Osteocyte (in vitro differentiated cells): ENCODE measurements around the gene NOSTRIN. TPM values are rescaled to one million over a fixed set of nuclear protein-coding genes. Genes with fewer than 3 reads are reported as not detected.
"Not testable (repeated sequence)": the region's sequence is repeated elsewhere in the genome, so short reads cannot be mapped to it uniquely, and the experiment has no call there.

ENCODE experiments used
- DNase-seq: peaks from one replicate; pipeline ENCODE4 v3.0.0; 2021; ENCODE audit warnings: mixed read lengths; ENCODE audit not compliant: unreplicated experiment; ENCODE audit errors: extremely low spot score
- H3K27ac Mint-ChIP-seq: one replicate; pipeline ENCODE4 v1.8.0; 2021; ENCODE audit warnings: mild to moderate bottlenecking, mixed read lengths; ENCODE audit not compliant: unreplicated experiment
- H3K27me3 Mint-ChIP-seq: one replicate; pipeline ENCODE4 v1.8.0; 2021; ENCODE audit warnings: mixed read lengths; ENCODE audit not compliant: unreplicated experiment
- H3K36me3 Mint-ChIP-seq: one replicate; pipeline ENCODE4 v1.8.0; 2021; ENCODE audit warnings: mixed read lengths; ENCODE audit not compliant: unreplicated experiment
- H3K4me1 Mint-ChIP-seq: one replicate; pipeline ENCODE4 v1.8.0; 2021; ENCODE audit warnings: mixed read lengths; ENCODE audit not compliant: unreplicated experiment
- H3K4me3 Mint-ChIP-seq: one replicate; pipeline ENCODE4 v1.8.0; 2021; ENCODE audit warnings: mild to moderate bottlenecking, moderate library complexity, mixed read lengths; ENCODE audit not compliant: unreplicated experiment
- H3K9me3 Mint-ChIP-seq: one replicate; pipeline ENCODE4 v1.8.0; 2021; ENCODE audit warnings: mixed read lengths; ENCODE audit not compliant: unreplicated experiment
- CTCF ChIP-seq: fragments of 200-600 bp; sonication (generic); IDR thresholded peaks from 2 replicates; pipeline ENCODE4 v1.5.0; 2021; ENCODE audit warnings: antibody characterized with exemption, mild to moderate bottlenecking, moderate library complexity
- total RNA-seq: library from RNA; stranded (reverse); gene quantifications from 2 replicates; pipeline ENCODE4 v1.2.1, GENCODE V29; 2021

Gene NOSTRIN
- total RNA-seq, 1 donor from 2014 or later, result not detected

GRCh38 chr2:168790226-168790902 is 12.1 kb upstream of the NOSTRIN start:
- Mint-ChIP-seq H3K36me3 (peaks cover 2% of the 10 kb centered on the region), H3K9me3 (no peaks in the 10 kb centered on the region), H3K27me3 (peaks cover 9% of the 10 kb centered on the region), H3K27ac (no peak overlapping the region), H3K4me3 (no peak overlapping the region), H3K4me1 (no peaks in the 10 kb centered on the region)
- TF ChIP-seq CTCF, result no peak
- DNase-seq, result no peak

GRCh38 chr2:168791140-168791539 is 11.3 kb upstream of the NOSTRIN start:
- not testable (repeated sequence) for DNase-seq, H3K36me3 Mint-ChIP-seq, H3K9me3 Mint-ChIP-seq, H3K4me3 Mint-ChIP-seq, H3K27me3 Mint-ChIP-seq, H3K27ac Mint-ChIP-seq, H3K4me1 Mint-ChIP-seq

- peaks cover 7% of the 10 kb centered on the region for H3K4me1 Mint-ChIP-seq
- H3K27ac Mint-ChIP-seq, result no peak overlapping the region
- peaks cover 2% of the 10 kb centered on the region for H3K36me3 Mint-ChIP-seq
- no peak for DNase-seq
- H3K4me3 Mint-ChIP-seq, result no peak overlapping the region
- TF ChIP-seq CTCF, result no peak
- no peaks in the 10 kb centered on the region for H3K9me3 Mint-ChIP-seq
- H3K27me3 Mint-ChIP-seq, result peaks cover under 1% of the 10 kb centered on the region
Measured at GRCh38 chr2:168793596-168793995, 8.8 kb upstream of the NOSTRIN start.

- no peak for DNase-seq
- Mint-ChIP-seq H3K9me3 (no peaks in the 10 kb centered on the region), H3K27ac (no peak overlapping the region), H3K4me3 (no peak overlapping the region), H3K4me1 (peaks cover 7% of the 10 kb centered on the region), H3K27me3 (no peaks in the 10 kb centered on the region), H3K36me3 (peaks cover 2% of the 10 kb centered on the region)
- TF ChIP-seq CTCF, result no peak
Measured at GRCh38 chr2:168794968-168795367, 7.5 kb upstream of the NOSTRIN start.

GRCh38 chr2:168796090-168796577 is 6.3 kb upstream of the NOSTRIN start:
- H3K27me3 Mint-ChIP-seq, result no peaks in the 10 kb centered on the region
- no peak for TF ChIP-seq CTCF
- no peak for DNase-seq
- H3K4me1 Mint-ChIP-seq, result peaks cover 7% of the 10 kb centered on the region
- H3K36me3 Mint-ChIP-seq, result no peaks in the 10 kb centered on the region
- no peak overlapping the region for H3K27ac Mint-ChIP-seq
- H3K9me3 Mint-ChIP-seq, result no peaks in the 10 kb centered on the region
- H3K4me3 Mint-ChIP-seq, result no peak overlapping the region
